Measurements from ENCODE around the gene ZNF330. TPM values are rescaled to one million over a fixed set of nuclear protein-coding genes. Genes with fewer than 3 reads are reported as not detected.

Gene ZNF330
- total and polyA plus RNA-seq, 2 of the 4 experiments (the other 2 are of a cell fraction) = 27.2 to 34.1 TPM

DNA sequence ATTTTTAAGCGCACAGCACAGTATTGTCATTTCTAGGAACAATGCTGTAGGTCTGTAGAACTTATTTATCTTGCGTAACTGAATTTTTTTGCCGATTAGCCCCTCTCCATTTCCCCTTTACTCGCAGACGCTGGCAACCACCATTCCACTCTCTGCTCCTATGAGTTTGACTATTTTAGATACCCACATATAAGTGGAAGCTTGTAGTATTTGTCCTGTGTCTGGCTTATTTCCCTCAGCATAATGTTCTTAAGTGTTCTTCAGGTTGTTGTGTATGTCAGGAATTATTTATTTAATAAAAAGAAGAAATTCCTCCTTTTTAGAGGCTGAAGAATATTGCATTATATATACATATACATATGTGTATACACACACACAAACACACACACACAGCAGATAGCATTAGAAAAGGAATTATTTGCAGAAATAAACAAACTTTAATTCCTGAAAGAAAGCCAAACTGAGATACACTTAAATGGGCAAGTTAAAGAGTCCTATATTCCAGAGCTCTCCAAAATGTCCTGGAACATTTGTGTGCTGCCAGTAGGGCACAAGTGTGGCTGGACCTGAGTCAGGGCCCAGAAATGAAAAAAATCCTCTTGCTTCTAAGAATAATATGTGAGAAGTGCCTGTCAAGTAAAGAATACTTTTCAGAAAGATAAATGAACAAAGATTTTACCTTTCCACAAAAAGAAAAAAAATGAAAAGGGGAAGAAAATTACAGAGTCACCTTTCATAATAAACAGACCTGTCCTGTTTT lies 4.5 kb upstream of the ZNF330 start:
- Histone ChIP-seq H2BK5ac (ENCODE audit: low read depth, low read length, poor library complexity, severe bottlenecking) (no peak overlapping the region), H3K18ac (ENCODE audit: low read depth, low read length) (no peak overlapping the region), H3K4ac (ENCODE audit: low read depth, low read length) (no peak overlapping the region), H3K14ac (replicated peaks; ENCODE audit: low read depth, low read length) (no peak overlapping the region), H2BK120ac (ENCODE audit: low read depth, low read length) (no peak overlapping the region), H3K9me1 (ENCODE audit: insufficient read depth, low read length) (no peaks in the 10 kb centered on the region), H3K56ac (ENCODE audit: extremely low read depth, insufficient read depth, low read length) (no peak overlapping the region), H3K4me2 (ENCODE audit: low read depth, low read length) (no peak overlapping the region), H4K8ac (ENCODE audit: low read depth in 2 of 2, low read length in 2 of 2) (no peak overlapping the region), H2AFZ (replicated peaks; ENCODE audit: low read length, poor library complexity) (no peak overlapping the region), H2AK5ac (ENCODE audit: low read depth, low read length) (no peak overlapping the region), H3K4me3 (ENCODE audit: insufficient read depth, low read depth, low read length) (no peak overlapping the region), H3K27ac (ENCODE audit: insufficient read depth, low read length) (no peak overlapping the region), H3K9ac (ENCODE audit: low read depth, low read length) (no peak overlapping the region), H4K20me1 (ENCODE audit: insufficient read depth, low read length) (no peaks in the 10 kb centered on the region), H3K4me1 (ENCODE audit: control insufficient read depth, insufficient read depth, low read length) (peaks cover 2% of the 10 kb centered on the region), H3K23ac (ENCODE audit: low read depth, low read length) (no peak overlapping the region), H4K91ac (ENCODE audit: insufficient read depth, low read depth, low read length) (no peak overlapping the region), H3K79me1 (ENCODE audit: low read depth in 1 of 2, low read length in 2 of 2) (peaks cover 1 to 5% of the 10 kb centered on the region in 2 experiments; a peak in 2 of 4 replicates), H4K5ac (ENCODE audit: low read depth, low read length) (no peak overlapping the region), H2BK15ac (ENCODE audit: low read depth, low read length) (no peak overlapping the region), H2BK20ac (ENCODE audit: low read depth, low read length) (no peak overlapping the region), H3K27me3 (ENCODE audit: control insufficient read depth, insufficient read depth, low read length) (peaks cover 2% of the 10 kb centered on the region; the same call in 1 of the 2 replicates), H2AK9ac (replicated peaks; ENCODE audit: low read depth, low read length, poor library complexity) (no peak overlapping the region), H3K36me3 (ENCODE audit: control insufficient read depth, insufficient read depth, low read length) (no peaks in the 10 kb centered on the region), H3K9me3 (ENCODE audit: control insufficient read depth, insufficient read depth, low read length) (no peaks in the 10 kb centered on the region)
- POLR2A ChIA-PET (ENCODE audit: unreplicated experiment) = interaction anchor here (0.7 kb wide), 1 partner anchor 20 kb away, joined by 3 read pairs; no protein-coding TSS in a partner anchor
- BruUV-seq (replicated peaks) = no TSS peak
- ATAC-seq (ENCODE audit: low read depth) (no peak), DNase-seq (no peak)
- intact Hi-C loops (cut with micrococcal nuclease) = no loop called here
- no CpG with 5 or more reads among the region's 5 CpGs for WGBS, 2 experiments (ENCODE audit: extremely low coverage in 2 of 2, insufficient read length in 1 of 2)
- in situ Hi-C loops (cut with MboI; ENCODE audit: low sequenced_read_pairs) = no loop called here
- dilution Hi-C loops (cut with HindIII; ENCODE audit: low sequenced_read_pairs, unreplicated experiment) = no loop called here
- TF ChIP-seq RAD21 (IDR thresholded peaks at IDR 0.05; ENCODE audit: low read length) (no peak), MAZ (IDR thresholded peaks at IDR 0.05; ENCODE audit: borderline replicate concordance, low read depth, low read length) (no peak), MAFK (IDR thresholded peaks at IDR 0.05; ENCODE audit: low read depth, low read length) (no peak), SMC3 (IDR thresholded peaks at IDR 0.05; ENCODE audit: low read depth, low read length) (no peak), RCOR1 (IDR thresholded peaks at IDR 0.05; ENCODE audit: insufficient replicate concordance, low read length) (no peak), BHLHE40 (IDR thresholded peaks at IDR 0.05; ENCODE audit: low read depth, low read length) (no peak), MXI1 (IDR thresholded peaks at IDR 0.05; ENCODE audit: borderline replicate concordance, low read depth, low read length) (no peak), NFE2L2 (IDR thresholded peaks at IDR 0.05; ENCODE audit: low read depth, low read length) (no peak), CEBPB (IDR thresholded peaks at IDR 0.05; ENCODE audit: low read depth, low read length) (no peak), FOS (IDR thresholded peaks at IDR 0.05; ENCODE audit: low read depth, low read length) (no peak), CHD1 (IDR thresholded peaks at IDR 0.05; ENCODE audit: low read depth, low read length) (no peak)
- TF ChIP-seq, protein P1, sequence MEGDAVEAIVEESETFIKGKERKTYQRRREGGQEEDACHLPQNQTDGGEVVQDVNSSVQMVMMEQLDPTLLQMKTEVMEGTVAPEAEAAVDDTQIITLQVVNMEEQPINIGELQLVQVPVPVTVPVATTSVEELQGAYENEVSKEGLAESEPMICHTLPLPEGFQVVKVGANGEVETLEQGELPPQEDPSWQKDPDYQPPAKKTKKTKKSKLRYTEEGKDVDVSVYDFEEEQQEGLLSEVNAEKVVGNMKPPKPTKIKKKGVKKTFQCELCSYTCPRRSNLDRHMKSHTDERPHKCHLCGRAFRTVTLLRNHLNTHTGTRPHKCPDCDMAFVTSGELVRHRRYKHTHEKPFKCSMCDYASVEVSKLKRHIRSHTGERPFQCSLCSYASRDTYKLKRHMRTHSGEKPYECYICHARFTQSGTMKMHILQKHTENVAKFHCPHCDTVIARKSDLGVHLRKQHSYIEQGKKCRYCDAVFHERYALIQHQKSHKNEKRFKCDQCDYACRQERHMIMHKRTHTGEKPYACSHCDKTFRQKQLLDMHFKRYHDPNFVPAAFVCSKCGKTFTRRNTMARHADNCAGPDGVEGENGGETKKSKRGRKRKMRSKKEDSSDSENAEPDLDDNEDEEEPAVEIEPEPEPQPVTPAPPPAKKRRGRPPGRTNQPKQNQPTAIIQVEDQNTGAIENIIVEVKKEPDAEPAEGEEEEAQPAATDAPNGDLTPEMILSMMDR (conservative IDR thresholded peaks at IDR 0.05; ENCODE audit: low read depth, low read length) = no peak
- TF ChIP-seq, protein P2, sequence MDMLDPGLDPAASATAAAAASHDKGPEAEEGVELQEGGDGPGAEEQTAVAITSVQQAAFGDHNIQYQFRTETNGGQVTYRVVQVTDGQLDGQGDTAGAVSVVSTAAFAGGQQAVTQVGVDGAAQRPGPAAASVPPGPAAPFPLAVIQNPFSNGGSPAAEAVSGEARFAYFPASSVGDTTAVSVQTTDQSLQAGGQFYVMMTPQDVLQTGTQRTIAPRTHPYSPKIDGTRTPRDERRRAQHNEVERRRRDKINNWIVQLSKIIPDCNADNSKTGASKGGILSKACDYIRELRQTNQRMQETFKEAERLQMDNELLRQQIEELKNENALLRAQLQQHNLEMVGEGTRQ (IDR thresholded peaks at IDR 0.05; ENCODE audit: low read depth, low read length) = no peak
- TF ChIP-seq, protein P3, sequence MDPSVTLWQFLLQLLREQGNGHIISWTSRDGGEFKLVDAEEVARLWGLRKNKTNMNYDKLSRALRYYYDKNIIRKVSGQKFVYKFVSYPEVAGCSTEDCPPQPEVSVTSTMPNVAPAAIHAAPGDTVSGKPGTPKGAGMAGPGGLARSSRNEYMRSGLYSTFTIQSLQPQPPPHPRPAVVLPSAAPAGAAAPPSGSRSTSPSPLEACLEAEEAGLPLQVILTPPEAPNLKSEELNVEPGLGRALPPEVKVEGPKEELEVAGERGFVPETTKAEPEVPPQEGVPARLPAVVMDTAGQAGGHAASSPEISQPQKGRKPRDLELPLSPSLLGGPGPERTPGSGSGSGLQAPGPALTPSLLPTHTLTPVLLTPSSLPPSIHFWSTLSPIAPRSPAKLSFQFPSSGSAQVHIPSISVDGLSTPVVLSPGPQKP (IDR thresholded peaks at IDR 0.05; ENCODE audit: borderline replicate concordance, low read depth, low read length) = no peak
- CTCF ChIA-PET = no interaction called here

Data from IMR-90 (cell line).